Measurements from ENCODE around the gene MACROD2.
A peak's percentile ranks its signal among the peaks of the same experiment; 100 is the strongest.
"Not testable (repeated sequence)": the region's sequence is repeated elsewhere in the genome, so short reads cannot be mapped to it uniquely, and the experiment has no call there.

MACROD2 gene

GRCh38 chr20:14197097-14197496 lies 201.8 kb downstream of the MACROD2 start:
- no peak for DNase-seq

DNA sequence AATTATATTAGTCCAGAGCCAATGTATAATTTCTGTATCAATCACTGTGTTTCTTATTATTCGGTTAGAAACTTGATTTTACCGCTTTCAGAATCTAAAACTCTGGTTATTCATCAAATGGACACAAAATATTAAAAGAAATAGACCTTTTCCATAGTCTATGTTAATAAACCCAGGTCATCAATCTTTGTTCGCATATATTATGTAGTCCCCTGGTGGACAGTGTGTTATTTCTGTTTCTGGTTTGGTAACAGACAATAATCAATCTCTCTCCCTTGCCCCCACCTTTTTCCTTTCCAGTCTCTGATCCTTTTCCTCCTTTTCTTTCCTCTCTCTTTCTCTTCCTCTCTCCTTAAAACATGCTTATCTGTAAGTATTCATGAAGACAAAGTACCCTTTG lies 203.1 kb downstream of the MACROD2 start:
- DNase-seq = no peak

GRCh38 chr20:14199111-14199510 lies 203.8 kb downstream of the MACROD2 start:
- DNase-seq = no peak

DNA sequence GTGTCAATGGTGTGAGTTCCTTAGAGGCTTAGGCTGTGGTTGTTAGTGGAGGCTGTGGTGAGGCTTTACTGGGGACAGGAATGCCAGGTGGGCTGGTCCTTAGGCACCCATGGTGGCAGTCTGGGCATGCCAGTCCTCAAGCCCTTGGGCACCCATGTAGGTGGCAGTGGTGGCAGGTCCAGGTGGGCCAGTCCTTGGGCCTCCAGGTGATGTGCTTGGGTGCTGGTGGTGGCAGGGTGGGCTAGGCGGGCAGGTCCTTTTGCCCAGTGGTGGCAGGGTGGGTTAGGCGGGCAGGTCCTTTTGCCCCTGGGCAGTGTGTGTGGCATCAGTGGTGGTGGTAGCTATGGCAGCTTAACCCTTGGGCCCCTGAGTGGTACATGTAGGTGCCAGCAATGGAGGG lies 208.3 kb downstream of the MACROD2 start:
- no peak for DNase-seq

GRCh38 chr20:14207591-14207990 lies 212.3 kb downstream of the MACROD2 start:
- no peak for DNase-seq

- DNase-seq = no peak
Measured at GRCh38 chr20:14208956-14209355, 213.6 kb downstream of the MACROD2 start.

DNA sequence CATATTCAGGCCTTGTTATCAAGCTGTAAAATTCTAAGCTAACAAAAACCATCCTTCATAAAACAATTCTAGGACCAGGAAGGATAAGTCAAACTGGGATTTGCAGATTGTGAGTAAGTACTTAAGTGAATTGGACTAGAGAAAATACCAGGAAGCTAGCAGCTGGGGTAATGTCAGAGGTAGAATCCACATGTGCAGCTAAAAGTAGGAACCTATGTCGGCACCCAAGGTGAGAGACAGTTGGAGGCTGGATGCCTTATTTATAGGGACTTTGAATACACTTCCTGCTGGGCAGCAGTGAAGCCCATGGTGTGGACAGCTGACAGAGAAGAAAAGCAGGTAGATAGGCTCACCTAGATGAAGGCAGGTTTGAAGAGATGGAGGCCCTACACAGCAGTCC lies 214.8 kb downstream of the MACROD2 start:
- no peak for DNase-seq

- no peak for DNase-seq
Measured at GRCh38 chr20:14214046-14214445, 218.7 kb downstream of the MACROD2 start.

GRCh38 chr20:14215880-14216279 lies 220.6 kb downstream of the MACROD2 start:
- DNase-seq = not testable (repeated sequence)

- peak; percentile 17 for DNase-seq
Measured at GRCh38 chr20:14219801-14220461, 224.6 kb downstream of the MACROD2 start.

- DNase-seq = no peak
Measured at GRCh38 chr20:14220986-14221385, 225.7 kb downstream of the MACROD2 start.

DNA sequence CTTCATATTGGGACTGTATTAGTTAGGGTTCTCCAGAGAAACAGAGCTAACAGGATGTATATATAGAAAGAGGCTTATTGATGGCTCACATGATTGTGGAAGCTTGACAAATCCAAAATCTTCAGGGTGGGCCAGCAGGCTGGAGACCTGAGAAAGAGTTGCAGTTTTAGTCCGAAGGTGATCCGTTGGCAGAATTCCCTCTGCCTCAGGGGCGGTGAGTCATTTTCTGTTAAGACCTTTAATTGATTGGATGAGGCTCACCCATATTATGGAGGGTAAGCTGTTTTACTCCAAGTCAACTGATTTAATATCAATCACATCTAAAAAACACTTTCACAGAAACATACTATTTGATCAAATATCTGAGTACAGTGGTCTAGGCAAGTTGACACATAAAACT lies 228.5 kb downstream of the MACROD2 start:
- DNase-seq = no peak

GRCh38 chr20:14226051-14227049 lies 231.0 kb downstream of the MACROD2 start:
- peak; percentile 20 for DNase-seq

- DNase-seq = no peak
Measured at GRCh38 chr20:14232650-14233049, 237.3 kb downstream of the MACROD2 start.

DNA sequence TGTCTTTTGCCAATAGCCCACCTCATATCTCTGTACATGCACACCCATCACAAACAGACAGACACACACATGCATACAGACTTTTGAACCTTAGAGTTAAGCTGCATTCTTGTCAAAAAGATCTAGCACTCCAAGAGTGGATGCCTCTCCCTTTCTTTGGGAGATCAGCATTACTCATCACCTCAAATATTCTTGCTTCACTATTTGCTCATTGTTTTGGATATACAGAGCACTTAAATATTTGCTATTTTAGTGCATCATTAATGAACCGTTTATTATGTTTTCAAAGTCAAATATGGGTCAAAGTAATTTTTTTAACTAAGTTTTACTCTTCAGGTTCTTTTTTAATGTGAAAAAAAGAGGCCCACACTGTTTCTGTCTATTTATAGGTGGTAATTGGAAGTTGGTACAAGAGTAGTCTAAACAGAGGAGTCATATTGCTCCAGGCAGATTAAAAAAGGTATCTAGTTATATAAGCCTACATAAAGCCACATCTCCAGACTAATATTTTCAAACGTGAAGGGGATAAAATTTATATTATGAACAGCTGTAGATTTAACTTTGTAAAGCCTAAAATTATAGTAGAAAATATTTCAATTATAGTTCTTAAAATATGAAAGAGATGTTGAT lies 239.5 kb downstream of the MACROD2 start:
- DNase-seq = no peak

DNA sequence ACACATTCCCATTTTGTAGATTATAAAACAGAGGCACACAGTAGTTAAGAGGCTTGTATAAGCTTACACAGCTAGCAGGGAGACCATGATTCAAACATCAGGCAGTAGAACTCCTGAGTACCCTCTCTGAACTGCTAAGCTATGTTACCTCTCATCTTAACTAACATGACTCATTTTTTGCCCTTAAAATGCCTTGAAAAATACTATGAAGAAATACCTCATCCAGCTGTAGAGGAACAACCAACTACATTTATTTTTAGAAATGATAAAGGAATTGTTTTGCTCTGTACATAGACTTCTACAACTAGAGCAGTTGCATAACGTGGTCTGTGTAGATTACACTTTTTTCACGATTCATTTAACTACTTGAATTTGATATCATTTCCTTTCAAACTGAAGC lies 240.0 kb downstream of the MACROD2 start:
- no peak for DNase-seq

DNA sequence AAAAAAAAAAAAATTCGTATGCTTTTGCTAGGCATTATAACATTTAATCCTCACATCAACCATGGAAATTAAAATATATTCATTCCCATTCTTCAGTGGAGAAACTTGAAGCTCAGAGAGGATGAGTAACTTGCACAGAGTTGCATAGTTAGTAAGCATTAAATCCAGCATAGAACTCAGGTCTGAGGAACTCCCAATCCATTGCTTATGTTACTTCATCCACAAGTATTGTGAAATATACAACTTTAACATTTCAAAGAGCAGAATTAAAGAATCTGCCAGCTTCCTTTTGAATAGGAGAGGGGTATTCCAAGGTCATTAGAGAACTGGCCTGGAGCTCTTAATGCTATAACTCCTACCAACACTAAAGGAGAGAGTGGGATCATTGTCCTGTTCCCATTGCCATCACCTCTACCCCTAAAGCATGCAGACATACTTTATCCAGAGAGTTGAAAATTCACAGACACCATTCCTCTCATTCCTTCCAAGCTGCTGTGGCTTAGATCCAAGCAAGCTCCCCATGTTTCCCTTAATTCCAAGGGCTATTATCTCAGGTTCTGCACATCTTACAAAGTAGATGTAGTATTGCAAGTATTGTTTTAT lies 250.2 kb downstream of the MACROD2 start:
- DNase-seq = no peak

- no peak for DNase-seq
Measured at GRCh38 chr20:14259689-14260088, 264.4 kb downstream of the MACROD2 start.

DNA sequence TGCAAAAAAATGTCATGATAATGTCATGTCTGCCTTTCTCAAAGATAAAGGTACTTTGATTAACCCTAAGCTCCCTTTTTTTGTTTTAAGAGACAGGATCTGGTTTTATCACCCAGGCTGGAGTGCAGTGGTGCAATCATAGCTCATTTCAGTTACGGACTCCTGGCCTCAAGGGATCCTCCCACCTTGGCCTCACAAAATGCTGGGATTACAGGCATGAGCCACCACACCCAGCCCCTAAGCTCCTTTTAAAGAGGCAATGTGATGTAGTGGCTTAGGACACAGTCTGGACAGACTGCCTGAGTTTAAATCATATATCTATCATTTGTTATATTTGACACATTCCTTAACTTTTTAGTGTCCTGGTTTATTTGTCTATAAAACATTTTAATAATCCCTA lies 265.1 kb downstream of the MACROD2 start:
- DNase-seq = no peak

DNA sequence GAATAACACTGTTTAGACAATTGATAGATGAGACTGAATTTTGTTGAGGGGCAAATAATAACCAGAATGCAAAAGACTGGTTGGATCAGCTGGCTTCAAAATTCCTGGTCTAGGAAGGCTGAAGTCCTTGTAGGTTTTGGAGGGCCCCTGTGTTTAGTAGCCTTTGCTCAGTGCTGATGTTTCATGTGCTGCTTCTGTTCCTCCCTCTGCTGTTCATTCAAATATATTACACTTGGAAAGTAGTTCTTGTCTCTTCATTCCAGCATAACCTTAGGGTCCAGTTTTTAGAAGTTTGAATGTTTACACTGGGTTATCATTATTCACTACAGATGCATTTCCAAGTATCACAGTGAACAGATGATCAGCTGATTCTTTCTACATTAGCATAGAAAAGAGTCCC lies 269.6 kb downstream of the MACROD2 start:
- DNase-seq = no peak

DNA sequence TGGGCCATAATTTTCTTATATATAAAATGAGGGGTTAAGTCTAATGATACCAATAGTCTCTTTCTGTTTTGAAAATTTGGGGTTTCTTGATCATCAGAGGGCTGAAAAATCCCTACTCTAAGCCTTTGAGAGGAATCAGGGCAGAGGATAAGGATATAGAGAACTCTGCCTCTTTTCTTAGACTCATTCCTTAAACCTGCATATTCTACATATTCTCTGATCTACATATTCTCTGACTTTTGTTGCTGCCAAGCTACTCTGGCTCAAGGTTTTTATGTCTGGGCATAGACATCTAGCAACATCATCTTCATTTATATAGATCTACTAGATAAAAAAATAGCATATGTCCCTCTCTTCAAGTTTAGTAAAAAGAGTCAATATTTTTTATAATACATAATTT lies 270.9 kb downstream of the MACROD2 start:
- DNase-seq = no peak

DNA sequence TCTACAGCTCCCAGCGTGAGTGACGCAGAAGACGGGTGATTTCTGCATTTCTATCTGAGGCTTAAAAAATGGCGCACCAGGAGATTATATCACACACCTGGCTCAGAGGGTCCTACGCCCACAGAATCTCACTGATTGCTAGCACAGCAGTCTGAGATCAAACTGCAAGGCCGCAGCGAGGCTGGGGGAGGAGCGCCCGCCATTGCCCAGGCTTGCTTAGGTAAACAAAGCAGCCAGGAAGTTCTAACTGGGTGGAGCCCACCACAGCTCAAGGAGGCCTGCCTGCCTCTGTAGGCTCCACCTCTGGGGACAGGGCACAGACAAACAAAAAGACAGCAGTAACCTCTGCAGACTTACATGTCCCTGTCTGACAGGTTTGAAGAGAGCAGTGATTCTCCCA lies 275.4 kb downstream of the MACROD2 start:
- not testable (repeated sequence) for DNase-seq

- DNase-seq = no peak
Measured at GRCh38 chr20:14282140-14282539, 286.8 kb downstream of the MACROD2 start.

All from NCI-H345 (cell line).